Measurements from ENCODE around the gene USP44. TPM values are rescaled to one million over a fixed set of nuclear protein-coding genes. Genes with fewer than 3 reads are reported as not detected.

The USP44 gene
- total and polyA plus RNA-seq, 2 of the 13 experiments (the other 11 are each of a cell fraction or from before 2014, with no cell fraction given): 0.05 to 0.07 TPM

- TF ChIP-seq ZNF367 (CRISPR knock-in tag; IDR thresholded peaks at IDR 0.05; ENCODE audit: borderline replicate concordance) (no peak; the same call in 1 of the 2 replicates), XBP1 (CRISPR knock-in tag; IDR thresholded peaks at IDR 0.05) (no peak), ZNF224 (CRISPR knock-in tag; IDR thresholded peaks at IDR 0.05) (peak; percentile 67; the same call in 1 of the 2 replicates), ZBTB20 (CRISPR knock-in tag; IDR thresholded peaks at IDR 0.05; ENCODE audit: borderline replicate concordance, low read depth) (peak; percentile 35; the same call in 1 of the 2 replicates), NFRKB (IDR thresholded peaks at IDR 0.05) (peak; percentile 65; the same call in 1 of the 2 replicates), ZFY (CRISPR knock-in tag; IDR thresholded peaks at IDR 0.05) (peak; percentile 97), KDM3A (CRISPR knock-in tag; IDR thresholded peaks at IDR 0.05; ENCODE audit: low read depth) (no peak), NFATC3 (CRISPR knock-in tag; IDR thresholded peaks at IDR 0.05) (no peak), ZNF543 (CRISPR knock-in tag; IDR thresholded peaks at IDR 0.05) (peak; percentile 65; the same call in 1 of the 2 replicates), EP300 (IDR thresholded peaks at IDR 0.05; ENCODE audit: low read depth in 2 of 2, low read length in 2 of 2) (no peak; a peak in 1 of 4 replicates), EP300 (CRISPR knock-in tag; IDR thresholded peaks at IDR 0.05; ENCODE audit: borderline replicate concordance) (peak; percentile 67), SIX4 (CRISPR knock-in tag; IDR thresholded peaks at IDR 0.05) (peak; percentile 32; the same call in 1 of the 2 replicates), CERS6 (CRISPR knock-in tag; IDR thresholded peaks at IDR 0.05) (no peak), KLF15 (CRISPR knock-in tag; IDR thresholded peaks at IDR 0.05; ENCODE audit: borderline replicate concordance) (peak; percentile 57; the same call in 1 of the 2 replicates), ZNF331 (CRISPR knock-in tag; IDR thresholded peaks at IDR 0.05) (peak; percentile 92), TGIF2 (CRISPR knock-in tag; IDR thresholded peaks at IDR 0.05) (peak; percentile 88), ZC3H13 (CRISPR knock-in tag; IDR thresholded peaks at IDR 0.05) (peak; percentile 76; the same call in 1 of the 2 replicates), ETS1 (CRISPR knock-in tag; IDR thresholded peaks at IDR 0.05) (peak; percentile 82; the same call in 1 of the 2 replicates), ATF7-NPFF (CRISPR knock-in tag; IDR thresholded peaks at IDR 0.05; ENCODE audit: low read depth) (peak; percentile 90; the same call in 1 of the 2 replicates)
- TF ChIP-seq, protein P1, sequence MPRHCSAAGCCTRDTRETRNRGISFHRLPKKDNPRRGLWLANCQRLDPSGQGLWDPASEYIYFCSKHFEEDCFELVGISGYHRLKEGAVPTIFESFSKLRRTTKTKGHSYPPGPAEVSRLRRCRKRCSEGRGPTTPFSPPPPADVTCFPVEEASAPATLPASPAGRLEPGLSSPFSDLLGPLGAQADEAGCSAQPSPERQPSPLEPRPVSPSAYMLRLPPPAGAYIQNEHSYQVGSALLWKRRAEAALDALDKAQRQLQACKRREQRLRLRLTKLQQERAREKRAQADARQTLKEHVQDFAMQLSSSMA (CRISPR knock-in tag; IDR thresholded peaks at IDR 0.05): peak; percentile 68; the same call in 1 of the 2 replicates
- TF ChIP-seq, protein P2, sequence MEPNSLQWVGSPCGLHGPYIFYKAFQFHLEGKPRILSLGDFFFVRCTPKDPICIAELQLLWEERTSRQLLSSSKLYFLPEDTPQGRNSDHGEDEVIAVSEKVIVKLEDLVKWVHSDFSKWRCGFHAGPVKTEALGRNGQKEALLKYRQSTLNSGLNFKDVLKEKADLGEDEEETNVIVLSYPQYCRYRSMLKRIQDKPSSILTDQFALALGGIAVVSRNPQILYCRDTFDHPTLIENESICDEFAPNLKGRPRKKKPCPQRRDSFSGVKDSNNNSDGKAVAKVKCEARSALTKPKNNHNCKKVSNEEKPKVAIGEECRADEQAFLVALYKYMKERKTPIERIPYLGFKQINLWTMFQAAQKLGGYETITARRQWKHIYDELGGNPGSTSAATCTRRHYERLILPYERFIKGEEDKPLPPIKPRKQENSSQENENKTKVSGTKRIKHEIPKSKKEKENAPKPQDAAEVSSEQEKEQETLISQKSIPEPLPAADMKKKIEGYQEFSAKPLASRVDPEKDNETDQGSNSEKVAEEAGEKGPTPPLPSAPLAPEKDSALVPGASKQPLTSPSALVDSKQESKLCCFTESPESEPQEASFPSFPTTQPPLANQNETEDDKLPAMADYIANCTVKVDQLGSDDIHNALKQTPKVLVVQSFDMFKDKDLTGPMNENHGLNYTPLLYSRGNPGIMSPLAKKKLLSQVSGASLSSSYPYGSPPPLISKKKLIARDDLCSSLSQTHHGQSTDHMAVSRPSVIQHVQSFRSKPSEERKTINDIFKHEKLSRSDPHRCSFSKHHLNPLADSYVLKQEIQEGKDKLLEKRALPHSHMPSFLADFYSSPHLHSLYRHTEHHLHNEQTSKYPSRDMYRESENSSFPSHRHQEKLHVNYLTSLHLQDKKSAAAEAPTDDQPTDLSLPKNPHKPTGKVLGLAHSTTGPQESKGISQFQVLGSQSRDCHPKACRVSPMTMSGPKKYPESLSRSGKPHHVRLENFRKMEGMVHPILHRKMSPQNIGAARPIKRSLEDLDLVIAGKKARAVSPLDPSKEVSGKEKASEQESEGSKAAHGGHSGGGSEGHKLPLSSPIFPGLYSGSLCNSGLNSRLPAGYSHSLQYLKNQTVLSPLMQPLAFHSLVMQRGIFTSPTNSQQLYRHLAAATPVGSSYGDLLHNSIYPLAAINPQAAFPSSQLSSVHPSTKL (CRISPR knock-in tag; IDR thresholded peaks at IDR 0.05): peak; percentile 79
- TF ChIP-seq, protein P3, sequence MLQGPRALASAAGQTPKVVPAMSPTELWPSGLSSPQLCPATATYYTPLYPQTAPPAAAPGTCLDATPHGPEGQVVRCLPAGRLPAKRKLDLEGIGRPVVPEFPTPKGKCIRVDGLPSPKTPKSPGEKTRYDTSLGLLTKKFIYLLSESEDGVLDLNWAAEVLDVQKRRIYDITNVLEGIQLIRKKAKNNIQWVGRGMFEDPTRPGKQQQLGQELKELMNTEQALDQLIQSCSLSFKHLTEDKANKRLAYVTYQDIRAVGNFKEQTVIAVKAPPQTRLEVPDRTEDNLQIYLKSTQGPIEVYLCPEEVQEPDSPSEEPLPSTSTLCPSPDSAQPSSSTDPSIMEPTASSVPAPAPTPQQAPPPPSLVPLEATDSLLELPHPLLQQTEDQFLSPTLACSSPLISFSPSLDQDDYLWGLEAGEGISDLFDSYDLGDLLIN (CRISPR knock-in tag; IDR thresholded peaks at IDR 0.05; ENCODE audit: borderline replicate concordance): 0 out of 2 replicates have a peak, but pooled peaks have one; percentile 68
Observed at GRCh38 chr12:95473884-95474659, 77.2 kb downstream of the USP44 start, which contains the start of gene METAP2 (continued).

All from HepG2 (cell line).